Chondrocyte (in vitro differentiated cells): ENCODE measurements around the gene DEGS2. TPM values are rescaled to one million over a fixed set of nuclear protein-coding genes. Genes with fewer than 3 reads are reported as not detected.

Experiments used
- DNase-seq: peaks from one replicate; pipeline ENCODE4 v3.0.0; 2021; ENCODE audit warnings: mixed read lengths, low spot score
- H3K27ac Mint-ChIP-seq: one replicate; pipeline ENCODE4 v1.8.0; 2021; ENCODE audit warnings: mild to moderate bottlenecking, moderate library complexity, mixed read lengths; ENCODE audit not compliant: unreplicated experiment
- H3K27me3 Mint-ChIP-seq: 2 replicates; pipeline ENCODE4 v1.8.0; 2021; ENCODE audit warnings: low read depth, mixed read lengths
- H3K36me3 Mint-ChIP-seq: 2 replicates; pipeline ENCODE4 v1.8.0; 2021; ENCODE audit warnings: low read depth, mixed read lengths
- H3K4me1 Mint-ChIP-seq: 2 replicates; pipeline ENCODE4 v1.8.0; 2021; ENCODE audit warnings: low read depth, mild to moderate bottlenecking, mixed read lengths
- H3K4me3 Mint-ChIP-seq: one replicate; pipeline ENCODE4 v1.8.0; 2021; ENCODE audit warnings: mild to moderate bottlenecking, moderate library complexity, mixed read lengths; ENCODE audit not compliant: unreplicated experiment
- H3K9me3 Mint-ChIP-seq: 2 replicates; pipeline ENCODE4 v1.8.0; 2021; ENCODE audit warnings: low read depth, mixed read lengths
- CTCF ChIP-seq: fragments of 200-600 bp; sonication (generic); IDR thresholded peaks from 2 replicates; pipeline ENCODE4 v1.5.0; 2021; ENCODE audit warnings: antibody characterized with exemption, mild to moderate bottlenecking, moderate library complexity
- total RNA-seq: library from RNA; stranded (reverse); gene quantifications from 3 replicates; pipeline ENCODE4 v1.2.1, GENCODE V29; 2021

Gene DEGS2
- total RNA-seq, 1 donor from 2014 or later: 0.17 TPM

DNA sequence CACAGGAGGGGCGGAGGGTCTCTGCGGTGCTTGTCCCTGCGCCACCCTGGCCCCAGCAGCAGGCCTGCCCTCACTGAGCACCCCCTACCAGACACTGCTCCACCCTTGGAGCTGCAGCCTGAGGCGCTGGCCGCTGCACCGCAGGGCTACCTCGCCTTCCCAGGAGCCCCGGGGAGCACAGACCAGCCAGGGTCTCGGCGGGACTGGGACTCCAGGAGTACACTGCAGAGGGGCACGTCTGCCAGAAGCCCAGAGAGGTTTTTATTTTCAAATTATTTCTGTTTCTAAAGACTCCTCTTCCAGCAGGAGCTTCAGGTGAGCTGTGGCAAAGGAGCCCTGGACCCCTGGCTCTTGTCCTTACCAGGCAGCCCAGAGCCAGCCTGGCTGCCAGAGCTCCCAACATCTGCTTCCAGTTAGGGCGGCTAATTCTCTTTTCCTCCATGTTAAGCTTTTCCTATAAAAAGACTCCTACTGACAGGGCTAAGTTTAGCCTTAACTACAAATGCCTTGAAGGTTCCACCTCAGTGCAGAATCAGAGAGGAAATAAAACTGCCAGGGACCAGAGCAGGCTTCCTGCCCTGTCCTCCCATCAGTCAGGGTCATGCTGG is 26.4 kb downstream of the DEGS2 start:
- H3K4me1 Mint-ChIP-seq: peaks cover 3% of the 10 kb centered on the region
- peaks cover 22% of the 10 kb centered on the region for H3K36me3 Mint-ChIP-seq
- no peak for DNase-seq
- H3K27me3 Mint-ChIP-seq: no peaks in the 10 kb centered on the region
- no peak for TF ChIP-seq CTCF
- H3K27ac Mint-ChIP-seq: no peak overlapping the region
- no peak overlapping the region for H3K4me3 Mint-ChIP-seq
- no peaks in the 10 kb centered on the region for H3K9me3 Mint-ChIP-seq

- peaks cover 3% of the 10 kb centered on the region for H3K4me1 Mint-ChIP-seq
- DNase-seq: no peak
- H3K4me3 Mint-ChIP-seq: no peak overlapping the region
- TF ChIP-seq CTCF: no peak
- H3K27ac Mint-ChIP-seq: peak overlapping the region; percentile 5
- no peaks in the 10 kb centered on the region for H3K9me3 Mint-ChIP-seq
- H3K27me3 Mint-ChIP-seq: no peaks in the 10 kb centered on the region
- H3K36me3 Mint-ChIP-seq: peaks cover 20% of the 10 kb centered on the region
These were observed 27.1 kb downstream of the DEGS2 start for GRCh38 chr14:100132161-100132902.

GRCh38 chr14:100131181-100131580 is 28.3 kb downstream of the DEGS2 start:
- H3K9me3 Mint-ChIP-seq: no peaks in the 10 kb centered on the region
- H3K27ac Mint-ChIP-seq: no peak overlapping the region
- no peak overlapping the region for H3K4me3 Mint-ChIP-seq
- TF ChIP-seq CTCF: no peak
- H3K4me1 Mint-ChIP-seq: peaks cover 3% of the 10 kb centered on the region
- DNase-seq: no peak
- H3K27me3 Mint-ChIP-seq: no peaks in the 10 kb centered on the region
- H3K36me3 Mint-ChIP-seq: peaks cover 18% of the 10 kb centered on the region

DNA sequence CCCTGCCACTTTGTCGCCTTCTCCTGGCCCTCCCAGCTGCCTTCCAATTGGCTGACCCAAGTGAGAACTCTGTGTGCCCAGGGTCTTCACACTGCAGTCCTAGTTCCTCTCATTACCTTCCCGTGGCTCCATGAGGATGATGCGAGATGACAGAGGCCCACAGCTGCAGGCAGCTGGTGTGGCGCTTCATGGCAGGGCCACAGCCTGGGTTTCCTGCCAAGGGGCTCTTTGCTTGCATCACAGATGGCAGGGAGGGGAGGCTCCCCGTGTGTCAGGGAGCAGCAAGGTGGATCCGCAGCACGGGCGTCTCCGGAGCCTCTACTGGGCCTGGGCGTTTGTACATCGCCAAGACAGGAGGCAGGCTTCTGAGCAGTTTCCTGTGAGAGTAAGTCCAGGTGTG is 28.9 kb downstream of the DEGS2 start:
- H3K9me3 Mint-ChIP-seq: no peaks in the 10 kb centered on the region
- no peak overlapping the region for H3K4me3 Mint-ChIP-seq

DNA sequence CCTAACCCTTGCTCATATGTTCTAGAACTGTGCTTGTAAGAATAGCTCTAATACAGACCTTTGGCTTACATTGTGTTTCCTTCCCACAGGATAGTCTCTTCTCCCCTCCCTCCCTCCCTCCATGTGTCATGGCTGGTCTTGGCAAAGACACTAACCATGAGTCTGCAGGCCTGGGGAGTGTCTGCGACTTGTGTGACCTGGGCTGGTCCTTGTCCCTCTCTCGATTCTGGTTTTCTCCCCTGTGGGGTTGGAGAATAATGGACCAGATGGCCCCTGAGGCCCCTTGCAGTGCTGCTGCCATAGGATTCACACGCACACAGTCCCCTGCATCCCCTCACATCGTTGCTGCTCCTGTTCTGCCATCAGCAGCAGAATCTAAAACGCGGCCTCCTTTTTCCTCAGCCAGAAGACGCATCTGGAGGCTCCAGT is 30.3 kb downstream of the DEGS2 start:
- Mint-ChIP-seq H3K9me3 (no peaks in the 10 kb centered on the region), H3K4me3 (no peak overlapping the region), H3K27ac (no peak overlapping the region), H3K36me3 (peaks cover 23% of the 10 kb centered on the region), H3K4me1 (peaks cover 3% of the 10 kb centered on the region), H3K27me3 (no peaks in the 10 kb centered on the region)
- TF ChIP-seq CTCF: no peak
- no peak for DNase-seq

More for the DNA sequence above, 28.9 kb downstream of the DEGS2 start:
- no peak overlapping the region for H3K27ac Mint-ChIP-seq
- DNase-seq: no peak
- peaks cover 3% of the 10 kb centered on the region for H3K4me1 Mint-ChIP-seq
- H3K27me3 Mint-ChIP-seq: no peaks in the 10 kb centered on the region
- H3K36me3 Mint-ChIP-seq: peaks cover 18% of the 10 kb centered on the region
- TF ChIP-seq CTCF: no peak
